Measurements from ENCODE around the gene NANS.

GRCh38 chr9:98083061-98083501, 26.5 kb downstream of the NANS start:
- TF ChIP-seq GATA2 (IDR thresholded peaks at IDR 0.05; ENCODE audit: low read depth, low read length) (no peak), GATA3 (IDR thresholded peaks at IDR 0.05; ENCODE audit: low read depth, low read length) (no peak)

Measured in SH-SY5Y (cell line).